ENCODE measurements around the gene CDH13. TPM values are rescaled to one million over a fixed set of nuclear protein-coding genes. Genes with fewer than 3 reads are reported as not detected.

Gene CDH13
- total and polyA plus RNA-seq, 3 experiments from 2014 or later, result not detected

GRCh38 chr16:83666449-83666848 is 1039.7 kb downstream of the CDH13 start:
- Histone ChIP-seq H3K4me1 (ENCODE audit: insufficient read depth, low read length) (no peaks in the 10 kb centered on the region), H3K36me3 (ENCODE audit: insufficient read depth, low read length) (no peaks in the 10 kb centered on the region), H3K27me3 (ENCODE audit: insufficient read depth, low read length, poor library complexity, severe bottlenecking) (no peaks in the 10 kb centered on the region), H3K4me3 (ENCODE audit: low read length) (no peak overlapping the region), H3K9me3 (ENCODE audit: low read length) (no peaks in the 10 kb centered on the region), H3K27ac (ENCODE audit: low read depth, low read length) (no peak overlapping the region)
- ChIA-PET CTCF (no interaction called here), POLR2A (no interaction called here)
- H3K36me3 Mint-ChIP-seq, result no peaks in the 10 kb centered on the region
- no peak overlapping the region for H3K4me3 Mint-ChIP-seq
- no peaks in the 10 kb centered on the region for H3K4me1 Mint-ChIP-seq
- H3K27ac Mint-ChIP-seq, result no peak overlapping the region
- H3K9me3 Mint-ChIP-seq, result peaks cover 0 to 5% (median 2%) of the 10 kb centered on the region in 5 donors
- H3K27me3 Mint-ChIP-seq, result no peaks in the 10 kb centered on the region
- DNase-seq, result no peak

GRCh38 chr16:83669456-83669855 is 1042.7 kb downstream of the CDH13 start:
- Mint-ChIP-seq H3K27ac (no peak overlapping the region), H3K4me3 (no peak overlapping the region), H3K27me3 (peaks cover 4% of the 10 kb centered on the region in 2 donors), H3K4me1 (no peaks in the 10 kb centered on the region), H3K9me3 (peaks cover 0 to 5% (median 2%) of the 10 kb centered on the region in 5 donors), H3K36me3 (no peaks in the 10 kb centered on the region)
- DNase-seq, result no peak
- Histone ChIP-seq H3K4me1 (ENCODE audit: insufficient read depth, low read length) (no peaks in the 10 kb centered on the region), H3K4me3 (ENCODE audit: low read length) (no peak overlapping the region), H3K9me3 (ENCODE audit: low read length) (no peaks in the 10 kb centered on the region), H3K27ac (ENCODE audit: low read depth, low read length) (no peak overlapping the region), H3K36me3 (ENCODE audit: insufficient read depth, low read length) (no peaks in the 10 kb centered on the region), H3K27me3 (ENCODE audit: insufficient read depth, low read length, poor library complexity, severe bottlenecking) (no peaks in the 10 kb centered on the region)
- POLR2A ChIA-PET, result no interaction called here
- CTCF ChIA-PET, result no interaction called here

- CTCF ChIA-PET, result no interaction called here
- DNase-seq, result no peak
- Mint-ChIP-seq H3K36me3 (no peaks in the 10 kb centered on the region), H3K27me3 (peaks cover 4 to 7% of the 10 kb centered on the region in 2 donors), H3K4me1 (no peaks in the 10 kb centered on the region), H3K4me3 (no peak overlapping the region), H3K9me3 (no peaks in the 10 kb centered on the region), H3K27ac (no peak overlapping the region)
- H3K4me1 ChIP-seq (ENCODE audit: insufficient read depth, low read length), result no peaks in the 10 kb centered on the region
- no peak overlapping the region for H3K4me3 ChIP-seq (ENCODE audit: low read length)
- no peaks in the 10 kb centered on the region for H3K9me3 ChIP-seq (ENCODE audit: low read length)
- H3K27ac ChIP-seq (ENCODE audit: low read depth, low read length), result no peak overlapping the region
- H3K36me3 ChIP-seq (ENCODE audit: insufficient read depth, low read length), result no peaks in the 10 kb centered on the region
- H3K27me3 ChIP-seq (ENCODE audit: insufficient read depth, low read length, poor library complexity, severe bottlenecking), result no peaks in the 10 kb centered on the region
- POLR2A ChIA-PET, result no interaction called here
Observed at GRCh38 chr16:83674931-83675535, 1048.3 kb downstream of the CDH13 start.

- no peaks in the 10 kb centered on the region for H3K4me1 ChIP-seq (ENCODE audit: insufficient read depth, low read length)
- H3K36me3 Mint-ChIP-seq, result no peaks in the 10 kb centered on the region
- peaks cover 4 to 7% of the 10 kb centered on the region in 2 donors for H3K27me3 Mint-ChIP-seq
- no peaks in the 10 kb centered on the region for H3K36me3 ChIP-seq (ENCODE audit: insufficient read depth, low read length)
- H3K9me3 Mint-ChIP-seq, result no peaks in the 10 kb centered on the region
- H3K4me3 ChIP-seq (ENCODE audit: low read length), result no peak overlapping the region
- no peaks in the 10 kb centered on the region for H3K4me1 Mint-ChIP-seq
- H3K4me3 Mint-ChIP-seq, result no peak overlapping the region
- no peak for DNase-seq
- H3K9me3 ChIP-seq (ENCODE audit: low read length), result no peaks in the 10 kb centered on the region
- ChIA-PET CTCF (no interaction called here), POLR2A (no interaction called here)
- H3K27ac ChIP-seq (ENCODE audit: low read depth, low read length), result no peak overlapping the region
- H3K27me3 ChIP-seq (ENCODE audit: insufficient read depth, low read length, poor library complexity, severe bottlenecking), result no peaks in the 10 kb centered on the region
- no peak overlapping the region for H3K27ac Mint-ChIP-seq
Observed at GRCh38 chr16:83676086-83676485, 1049.3 kb downstream of the CDH13 start.

- ChIA-PET CTCF (no interaction called here), POLR2A (no interaction called here)
- Histone ChIP-seq H3K36me3 (ENCODE audit: insufficient read depth, low read length) (no peaks in the 10 kb centered on the region), H3K9me3 (ENCODE audit: low read length) (no peaks in the 10 kb centered on the region), H3K27me3 (ENCODE audit: insufficient read depth, low read length, poor library complexity, severe bottlenecking) (no peaks in the 10 kb centered on the region), H3K4me3 (ENCODE audit: low read length) (no peak overlapping the region), H3K4me1 (ENCODE audit: insufficient read depth, low read length) (no peaks in the 10 kb centered on the region), H3K27ac (ENCODE audit: low read depth, low read length) (no peak overlapping the region)
- no peaks in the 10 kb centered on the region for H3K36me3 Mint-ChIP-seq
- no peaks in the 10 kb centered on the region for H3K9me3 Mint-ChIP-seq
- DNase-seq, result no peak
- H3K27ac Mint-ChIP-seq, result no peak overlapping the region
- no peak overlapping the region for H3K4me3 Mint-ChIP-seq
- H3K4me1 Mint-ChIP-seq, result no peaks in the 10 kb centered on the region
- H3K27me3 Mint-ChIP-seq, result peaks cover 0 to 8% of the 10 kb centered on the region in 2 donors
Observed at GRCh38 chr16:83680980-83681379, 1054.2 kb downstream of the CDH13 start.

GRCh38 chr16:83681381-83681956 is 1054.7 kb downstream of the CDH13 start:
- Mint-ChIP-seq H3K4me3 (no peak overlapping the region), H3K36me3 (no peaks in the 10 kb centered on the region), H3K9me3 (peaks cover 0 to 3% (median 0%) of the 10 kb centered on the region in 5 donors), H3K27ac (no peak overlapping the region), H3K4me1 (no peaks in the 10 kb centered on the region), H3K27me3 (peaks cover 0 to 8% of the 10 kb centered on the region in 2 donors)
- H3K36me3 ChIP-seq (ENCODE audit: insufficient read depth, low read length), result no peaks in the 10 kb centered on the region
- ChIA-PET CTCF (no interaction called here), POLR2A (no interaction called here)
- H3K27me3 ChIP-seq (ENCODE audit: insufficient read depth, low read length, poor library complexity, severe bottlenecking), result no peaks in the 10 kb centered on the region
- H3K9me3 ChIP-seq (ENCODE audit: low read length), result no peaks in the 10 kb centered on the region
- DNase-seq, result no peak
- no peaks in the 10 kb centered on the region for H3K4me1 ChIP-seq (ENCODE audit: insufficient read depth, low read length)
- no peak overlapping the region for H3K4me3 ChIP-seq (ENCODE audit: low read length)
- H3K27ac ChIP-seq (ENCODE audit: low read depth, low read length), result no peak overlapping the region

- Mint-ChIP-seq H3K36me3 (no peaks in the 10 kb centered on the region), H3K9me3 (peaks cover 0 to 3% (median 0%) of the 10 kb centered on the region in 5 donors), H3K27ac (no peak overlapping the region), H3K4me1 (no peaks in the 10 kb centered on the region), H3K4me3 (no peak overlapping the region), H3K27me3 (peaks cover 0 to 8% of the 10 kb centered on the region in 2 donors)
- DNase-seq, result no peak
- Histone ChIP-seq H3K4me1 (ENCODE audit: insufficient read depth, low read length) (no peaks in the 10 kb centered on the region), H3K9me3 (ENCODE audit: low read length) (no peaks in the 10 kb centered on the region), H3K27me3 (ENCODE audit: insufficient read depth, low read length, poor library complexity, severe bottlenecking) (no peaks in the 10 kb centered on the region), H3K4me3 (ENCODE audit: low read length) (no peak overlapping the region), H3K36me3 (ENCODE audit: insufficient read depth, low read length) (no peaks in the 10 kb centered on the region), H3K27ac (ENCODE audit: low read depth, low read length) (no peak overlapping the region)
- ChIA-PET CTCF (no interaction called here), POLR2A (no interaction called here)
Observed at GRCh38 chr16:83682116-83682867, 1055.5 kb downstream of the CDH13 start.

GRCh38 chr16:83682868-83683235 is 1056.1 kb downstream of the CDH13 start:
- no peaks in the 10 kb centered on the region for H3K9me3 ChIP-seq (ENCODE audit: low read length)
- H3K36me3 ChIP-seq (ENCODE audit: insufficient read depth, low read length), result no peaks in the 10 kb centered on the region
- H3K4me3 ChIP-seq (ENCODE audit: low read length), result no peak overlapping the region
- Mint-ChIP-seq H3K36me3 (no peaks in the 10 kb centered on the region), H3K9me3 (peaks cover 0 to 3% (median 0%) of the 10 kb centered on the region in 5 donors), H3K27ac (no peak overlapping the region), H3K4me3 (no peak overlapping the region), H3K4me1 (no peaks in the 10 kb centered on the region), H3K27me3 (peaks cover 0 to 8% of the 10 kb centered on the region in 2 donors)
- POLR2A ChIA-PET, result no interaction called here
- H3K4me1 ChIP-seq (ENCODE audit: insufficient read depth, low read length), result no peaks in the 10 kb centered on the region
- H3K27ac ChIP-seq (ENCODE audit: low read depth, low read length), result no peak overlapping the region
- no peak for DNase-seq
- CTCF ChIA-PET, result no interaction called here
- H3K27me3 ChIP-seq (ENCODE audit: insufficient read depth, low read length, poor library complexity, severe bottlenecking), result no peaks in the 10 kb centered on the region
